Putamen (tissue), 1 donor: ENCODE measurements around the gene RASSF5.

ENCODE experiments used
- DNase-seq: peaks from one replicate; pipeline ENCODE4 v3.0.0-alpha.2; 2016; ENCODE audit warnings: low spot score

Gene RASSF5

GRCh38 chr1:206635080-206635977, 128.0 kb downstream of the RASSF5 start, which contains the start of gene DYRK3:
TSS of gene DYRK3 (plus strand) at chr1:206635536. CDS start at chr1:206635704, 168 bp downstream.
- DNase-seq, result peak; percentile 89

- no peak for DNase-seq
Observed at GRCh38 chr1:206635978-206636345, 128.6 kb downstream of the RASSF5 start.

GRCh38 chr1:206636671-206637070, 129.3 kb downstream of the RASSF5 start:
- DNase-seq, result no peak

- DNase-seq, result no peak
Observed at GRCh38 chr1:206637605-206638004, 130.3 kb downstream of the RASSF5 start.
